Activated effector memory CD4-positive, alpha-beta T cell treated with anti-CD3 and anti-CD28 coated beads, Interleukin-2, amount 50 U/mL, for 16 hours (primary cell): ENCODE measurements around the gene CALML6.
A peak's percentile ranks its signal among the peaks of the same experiment; 100 is the strongest.
"Not testable (repeated sequence)": the region's sequence is repeated elsewhere in the genome, so short reads cannot be mapped to it uniquely, and the experiment has no call there.

ENCODE experiments used
- DNase-seq: peaks from one replicate; pipeline ENCODE4 v3.0.0-alpha.2; 2020

Gene CALML6

GRCh38 chr1:1926346-1926811, 11.3 kb downstream of the CALML6 start:
- no peak for DNase-seq

GRCh38 chr1:1926886-1927660, 12.0 kb downstream of the CALML6 start:
- no peak for DNase-seq

DNA sequence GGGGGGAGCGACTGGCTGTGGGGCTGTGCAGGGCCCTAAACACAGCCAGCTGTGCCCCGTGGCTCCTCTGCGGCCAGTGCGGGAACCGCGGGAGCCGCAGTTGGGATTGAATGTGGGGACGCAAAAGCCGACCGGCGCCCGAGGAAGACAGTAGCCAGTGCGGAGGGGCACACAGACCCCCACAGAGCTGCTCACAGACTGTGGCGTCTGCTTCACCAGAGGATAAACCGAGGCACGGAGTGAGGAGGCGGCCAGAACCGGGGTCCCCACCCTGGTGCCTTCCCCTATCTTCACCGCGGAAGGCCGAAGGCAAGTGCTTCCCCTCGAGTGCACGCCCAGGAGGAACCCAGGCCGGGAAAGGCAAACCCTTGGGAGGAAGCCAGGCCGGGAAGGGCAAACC, 12.7 kb downstream of the CALML6 start:
- DNase-seq, result no peak

DNA sequence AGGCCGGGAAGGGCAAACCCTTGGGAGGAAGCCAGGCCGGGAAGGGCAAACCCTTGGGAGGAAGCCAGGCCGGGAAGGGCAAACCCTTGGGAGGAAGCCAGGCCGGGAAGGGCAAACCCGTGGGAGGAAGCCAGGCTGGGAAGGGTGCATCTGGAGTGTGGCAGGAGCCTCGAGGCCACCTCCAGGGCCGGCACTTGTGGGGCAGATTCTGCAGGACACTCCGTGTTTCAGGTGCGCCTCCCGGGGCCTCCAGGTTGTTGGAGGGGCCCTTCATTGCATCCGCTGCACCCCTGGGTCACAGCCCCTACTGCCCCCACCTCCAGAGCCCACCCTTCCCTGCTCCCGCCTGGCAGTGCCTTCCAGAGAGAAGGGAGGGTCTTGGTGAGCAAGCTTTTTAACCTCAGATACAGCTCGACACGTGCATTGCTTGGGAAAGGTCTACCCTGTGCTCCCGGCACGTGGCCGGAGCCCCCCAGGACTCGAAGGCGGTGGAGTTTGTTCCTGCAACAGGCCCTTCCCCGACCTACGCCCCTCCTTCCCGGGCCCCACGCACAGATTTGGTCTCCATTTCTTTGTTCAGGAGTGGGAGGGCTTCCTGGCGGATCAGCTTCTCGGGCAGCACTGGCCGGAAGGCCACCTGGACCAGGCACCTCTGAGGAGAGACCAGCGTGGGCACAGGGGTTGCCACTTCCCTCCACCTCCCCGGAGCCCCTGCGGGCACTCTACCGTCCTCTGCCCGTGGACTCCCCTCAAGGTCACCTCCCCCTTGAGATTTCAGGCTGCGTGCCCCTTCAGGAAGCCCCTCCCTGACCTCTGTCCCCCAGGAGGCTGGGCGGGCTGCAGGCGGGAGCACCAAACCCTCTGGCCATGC, 13.4 kb downstream of the CALML6 start:
- DNase-seq, result no peak

- no peak for DNase-seq
Measured at GRCh38 chr1:1929102-1929638, 14.1 kb downstream of the CALML6 start.

GRCh38 chr1:1929639-1930545, 14.8 kb downstream of the CALML6 start:
- no peak for DNase-seq

DNA sequence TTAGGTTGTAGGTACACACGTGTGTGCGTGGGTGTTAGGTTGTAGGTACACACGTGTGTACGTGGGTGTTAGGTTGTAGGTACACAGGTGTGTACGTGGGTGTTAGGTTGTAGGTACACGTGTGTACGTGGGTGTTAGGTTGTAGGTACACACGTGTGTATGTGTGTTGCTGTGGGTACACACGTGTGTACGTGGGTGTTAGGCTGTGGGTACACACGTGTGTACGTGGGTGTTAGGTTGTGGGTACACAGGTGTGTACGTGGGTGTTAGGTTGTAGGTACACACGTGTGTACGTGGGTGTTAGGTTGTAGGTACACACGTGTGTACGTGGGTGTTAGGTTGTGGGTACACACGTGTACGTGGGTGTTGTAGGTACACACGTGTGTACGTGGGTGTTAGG, 19.8 kb downstream of the CALML6 start:
- DNase-seq, result not testable (repeated sequence)

GRCh38 chr1:1937061-1937460, 22.0 kb downstream of the CALML6 start:
- DNase-seq, result no peak

GRCh38 chr1:1937549-1938275, 22.7 kb downstream of the CALML6 start:
- DNase-seq, result no peak

DNA sequence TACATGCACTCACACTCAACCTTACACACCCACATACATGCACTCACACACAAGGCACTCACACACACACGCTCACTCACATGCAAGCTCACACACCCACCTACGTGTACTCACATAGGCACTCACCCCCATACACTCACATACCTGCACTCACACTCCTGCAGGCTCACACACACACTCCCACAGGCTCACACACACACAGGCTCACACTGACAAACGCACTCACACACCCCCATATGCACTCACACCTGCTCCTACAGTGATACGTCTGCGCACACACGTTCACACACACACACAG, 23.2 kb downstream of the CALML6 start:
- DNase-seq, result no peak

GRCh38 chr1:1938613-1939295, 23.7 kb downstream of the CALML6 start:
- no peak for DNase-seq

DNA sequence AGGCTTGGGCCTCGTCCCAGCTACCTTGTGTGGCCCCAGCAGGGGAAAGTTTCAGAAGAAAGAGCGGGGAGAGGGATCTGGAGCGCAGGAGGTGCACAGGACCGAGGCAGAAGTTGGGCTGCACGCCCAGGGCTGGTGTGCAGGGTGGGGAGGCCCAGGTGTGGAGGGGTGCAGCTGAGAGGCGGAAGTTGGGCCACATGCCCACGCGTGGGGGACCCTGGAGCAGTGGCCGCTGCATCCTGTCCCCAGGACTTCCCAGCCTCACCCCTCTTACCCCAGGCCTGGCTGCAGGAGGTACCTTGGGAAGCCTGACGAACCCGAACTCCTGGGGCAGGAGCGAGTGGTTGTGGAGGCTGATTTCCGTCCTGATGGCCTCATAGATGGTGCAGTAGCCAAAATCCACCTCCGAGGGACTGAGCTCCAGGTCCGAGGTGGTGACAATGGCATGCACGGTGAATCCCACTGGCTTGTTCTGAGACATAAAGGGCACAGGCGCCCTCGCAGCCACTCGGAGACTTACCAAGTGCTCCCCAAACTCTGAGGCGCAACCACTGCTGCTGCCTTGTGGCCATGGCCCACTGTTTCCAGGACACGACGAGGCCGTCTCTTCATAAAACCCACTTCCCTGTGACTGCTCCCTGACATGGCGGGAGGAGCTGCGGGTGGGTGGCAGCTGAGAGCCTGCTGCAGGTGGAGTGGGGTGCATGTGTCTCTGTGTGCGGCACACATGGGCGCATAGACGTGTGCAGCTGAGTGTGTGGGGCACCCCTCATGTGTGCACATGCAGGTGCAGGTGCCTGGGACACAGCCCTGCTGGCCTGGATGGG, 24.4 kb downstream of the CALML6 start:
- DNase-seq, result no peak

- no peak for DNase-seq
Measured at GRCh38 chr1:1940123-1940425, 25.0 kb downstream of the CALML6 start.

- DNase-seq, result no peak
Measured at GRCh38 chr1:1941211-1941841, 26.3 kb downstream of the CALML6 start.

DNA sequence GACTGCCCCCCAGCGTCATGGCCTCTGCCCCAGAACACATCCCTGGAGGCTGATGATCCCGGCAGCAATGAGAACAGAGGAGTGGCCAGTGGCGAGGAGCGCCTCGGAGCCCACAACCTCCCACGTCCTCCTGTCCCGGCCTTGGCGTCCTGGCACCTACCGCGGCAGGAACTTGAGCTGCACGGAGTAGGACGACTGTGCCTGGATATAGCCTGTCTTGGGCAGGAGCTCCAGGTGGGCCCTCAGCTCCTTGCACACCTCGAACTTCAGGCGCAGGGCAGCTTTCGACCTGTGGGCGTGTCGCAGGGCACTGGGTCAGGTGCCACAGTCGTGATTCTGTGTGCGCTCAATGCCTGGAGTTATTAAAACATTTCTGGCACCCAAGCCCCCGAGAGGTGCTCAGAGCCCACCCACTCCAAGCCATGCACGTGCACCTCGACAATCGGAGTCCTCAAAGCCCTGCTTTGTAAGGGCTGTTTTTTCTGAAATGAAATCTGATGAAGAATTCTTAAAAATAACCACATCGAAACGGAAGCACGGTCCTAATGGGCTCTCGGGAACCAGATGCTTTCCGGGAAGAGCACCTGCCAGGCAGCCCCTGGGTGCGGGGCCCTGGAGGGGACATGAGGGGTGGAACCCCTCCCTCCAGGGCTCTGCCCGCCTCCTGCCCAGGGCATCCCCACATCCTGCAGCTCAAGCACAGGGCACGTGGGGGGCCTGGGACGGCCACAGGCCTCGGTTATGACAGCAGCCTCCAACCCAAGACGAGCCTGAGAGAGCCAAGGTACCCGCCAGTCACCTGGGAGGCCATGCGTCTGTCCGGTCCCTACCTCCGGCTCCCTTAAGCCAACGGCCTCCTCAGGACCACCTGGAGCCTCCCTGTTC, 27.1 kb downstream of the CALML6 start:
- no peak for DNase-seq

- no peak for DNase-seq
Measured at GRCh38 chr1:1942753-1943656, 27.9 kb downstream of the CALML6 start.

- DNase-seq, result peak; percentile 86
Measured at GRCh38 chr1:1943834-1944570, 28.9 kb downstream of the CALML6 start.
